ENCODE measurements around the gene CTSG. TPM values are rescaled to one million over a fixed set of nuclear protein-coding genes. Genes with fewer than 3 reads are reported as not detected.
"Not testable (repeated sequence)": the region's sequence is repeated elsewhere in the genome, so short reads cannot be mapped to it uniquely, and the experiment has no call there.

The CTSG gene
- total RNA-seq, 4 donors from 2014 or later = 0.82 TPM; not detected in 3

GRCh38 chr14:24535737-24536136, 40.3 kb downstream of the CTSG start:
- no peak for DNase-seq
- Histone ChIP-seq H3K27me3 (no peaks in the 10 kb centered on the region), H3K27ac (no peak overlapping the region), H3K4me1 (no peaks in the 10 kb centered on the region), H3K36me3 (no peaks in the 10 kb centered on the region), H3K4me3 (no peak overlapping the region), H3K9me3 (no peaks in the 10 kb centered on the region)
- intact Hi-C loops (cut with DNase I; ENCODE audit: low total_unique reads) = no loop called here
- no peak for TF ChIP-seq EP300 (IDR thresholded peaks at IDR 0.05; ENCODE audit: low read depth)
- in situ Hi-C loops (cut with MboI; ENCODE audit: low pct_ligation_motif_present in 1 of 4, low pct_unique_long_range_greater_than_20kb in 1 of 4, low sequenced_read_pairs in 3 of 4) = no loop called here
- 57 to 67% methylated on average over 1 of the region's 1 CpG for WGBS, 2 donors (ENCODE audit: low coverage in 1 of 2)

DNA sequence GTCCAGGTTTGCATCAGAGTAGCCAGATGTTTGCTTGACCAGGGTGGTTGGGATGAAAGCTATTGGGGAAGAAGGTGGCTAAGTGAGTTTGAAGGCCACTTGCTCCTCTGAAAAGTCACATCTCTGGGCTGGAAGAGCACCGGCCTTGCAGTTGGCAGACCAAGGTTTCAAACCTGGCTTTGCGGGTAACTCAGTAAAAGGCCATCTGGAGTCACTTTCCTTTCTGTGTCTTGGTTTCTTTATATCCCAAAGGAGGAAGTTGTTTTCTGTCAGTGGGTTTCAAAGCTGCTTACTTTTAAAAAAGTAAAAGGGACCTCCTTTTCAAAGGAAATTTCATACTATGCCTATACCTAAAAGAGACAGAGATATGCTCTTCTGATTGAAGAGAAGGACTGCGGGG, 41.8 kb downstream of the CTSG start:
- H3K27me3 ChIP-seq = no peaks in the 10 kb centered on the region
- DNase-seq = no peak
- TF ChIP-seq EP300 (IDR thresholded peaks at IDR 0.05; ENCODE audit: low read depth) (no peak), POLR2AphosphoS5 (IDR thresholded peaks at IDR 0.05) (no peak), POLR2A (IDR thresholded peaks at IDR 0.05) (no peak)
- TF ChIP-seq, protein P1, sequence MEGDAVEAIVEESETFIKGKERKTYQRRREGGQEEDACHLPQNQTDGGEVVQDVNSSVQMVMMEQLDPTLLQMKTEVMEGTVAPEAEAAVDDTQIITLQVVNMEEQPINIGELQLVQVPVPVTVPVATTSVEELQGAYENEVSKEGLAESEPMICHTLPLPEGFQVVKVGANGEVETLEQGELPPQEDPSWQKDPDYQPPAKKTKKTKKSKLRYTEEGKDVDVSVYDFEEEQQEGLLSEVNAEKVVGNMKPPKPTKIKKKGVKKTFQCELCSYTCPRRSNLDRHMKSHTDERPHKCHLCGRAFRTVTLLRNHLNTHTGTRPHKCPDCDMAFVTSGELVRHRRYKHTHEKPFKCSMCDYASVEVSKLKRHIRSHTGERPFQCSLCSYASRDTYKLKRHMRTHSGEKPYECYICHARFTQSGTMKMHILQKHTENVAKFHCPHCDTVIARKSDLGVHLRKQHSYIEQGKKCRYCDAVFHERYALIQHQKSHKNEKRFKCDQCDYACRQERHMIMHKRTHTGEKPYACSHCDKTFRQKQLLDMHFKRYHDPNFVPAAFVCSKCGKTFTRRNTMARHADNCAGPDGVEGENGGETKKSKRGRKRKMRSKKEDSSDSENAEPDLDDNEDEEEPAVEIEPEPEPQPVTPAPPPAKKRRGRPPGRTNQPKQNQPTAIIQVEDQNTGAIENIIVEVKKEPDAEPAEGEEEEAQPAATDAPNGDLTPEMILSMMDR (IDR thresholded peaks at IDR 0.05) = no peak
- in situ Hi-C loops (cut with MboI; ENCODE audit: low pct_ligation_motif_present in 1 of 4, low pct_unique_long_range_greater_than_20kb in 1 of 4, low sequenced_read_pairs in 3 of 4) = no loop called here
- no peak overlapping the region for H3K27ac ChIP-seq
- intact Hi-C loops (cut with DNase I; ENCODE audit: low total_unique reads) = no loop called here
- H3K9me3 ChIP-seq = no peaks in the 10 kb centered on the region
- no peaks in the 10 kb centered on the region for H3K36me3 ChIP-seq
- no peak overlapping the region for H3K4me3 ChIP-seq
- H3K4me1 ChIP-seq = no peaks in the 10 kb centered on the region
- WGBS, 2 donors (ENCODE audit: low coverage in 1 of 2) = 48 to 65% methylated on average over 3 of the region's 3 CpGs

DNA sequence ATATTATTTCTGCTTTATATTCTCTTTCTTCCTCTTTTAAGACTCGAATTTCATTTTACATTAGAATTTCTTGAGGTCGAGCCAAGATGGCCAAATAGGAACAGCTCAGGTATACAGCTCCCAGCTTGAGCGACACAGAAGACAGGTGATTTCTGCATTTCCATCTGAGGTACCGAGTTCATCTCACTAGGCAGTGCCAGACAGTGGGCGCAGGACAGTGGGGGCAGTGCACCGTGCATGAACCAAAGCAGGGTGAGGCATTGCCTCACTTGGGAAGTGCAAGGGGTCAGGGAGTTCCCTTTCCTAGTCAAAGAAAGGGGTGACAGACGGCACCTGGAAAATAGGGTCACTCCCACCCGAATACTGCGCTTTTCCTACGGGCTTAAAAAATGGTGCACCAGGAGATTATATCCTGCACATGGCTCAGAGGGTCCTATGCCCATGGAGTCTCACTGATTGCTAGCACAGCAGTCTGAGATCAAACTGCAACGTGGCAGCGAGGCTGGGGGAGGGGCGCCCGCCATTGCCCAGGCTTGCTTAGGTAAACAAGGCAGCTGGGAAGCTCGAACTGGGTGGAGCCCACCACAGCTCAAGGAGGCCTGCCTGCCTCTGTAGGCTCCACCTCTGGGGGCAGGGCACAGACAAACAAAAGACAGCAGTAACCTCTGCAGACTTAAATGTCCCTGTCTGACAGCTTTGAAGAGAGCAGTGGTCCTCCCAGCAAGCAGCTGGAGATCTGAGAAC, 50.0 kb downstream of the CTSG start:
- H3K4me1 ChIP-seq; H3K27me3 ChIP-seq; H3K36me3 ChIP-seq; DNase-seq; H3K9me3 ChIP-seq; H3K27ac ChIP-seq; in situ Hi-C loops (cut with MboI; ENCODE audit: low pct_ligation_motif_present in 1 of 4, low pct_unique_long_range_greater_than_20kb in 1 of 4, low sequenced_read_pairs in 3 of 4); intact Hi-C loops (cut with DNase I; ENCODE audit: low total_unique reads); H3K4me3 ChIP-seq: not testable (repeated sequence)
- WGBS, 2 donors (ENCODE audit: low coverage in 1 of 2) = 74 to 76% methylated on average over 6 to 15 of the region's 15 CpGs

Other genes with a start within 250 kb of the CTSG start
- gene ADCY4, start 241.2 kb downstream of the CTSG start, total RNA-seq = 10 to 100 TPM in 3 of 4 donors, 1 to 10 TPM in 1; 7.9 to 74.8 (median 21.3) TPM
- 100 to 1,000 TPM in 1 of 4 donors, 10 to 100 TPM in 3; 19.3 to 156 (median 53.6) TPM for gene RIPK3, start 236.3 kb downstream of the CTSG start, total RNA-seq
- gene NFATC4, start 208.1 kb downstream of the CTSG start, total RNA-seq = 10 to 100 TPM; 13.4 to 58.0 (median 20.9) TPM
- 10 to 100 TPM in 1 of 4 donors, 1 to 10 TPM in 3; 2.6 to 11.4 (median 9.0) TPM for gene NYNRIN, start 177.2 kb downstream of the CTSG start, total RNA-seq
- 1 to 10 TPM in 3 of 4 donors, under 1 TPM in 1; 0.79 to 9.7 (median 1.6) TPM for gene CBLN3, start 146.6 kb downstream of the CTSG start, total RNA-seq
- gene KHNYN, start 146.3 kb downstream of the CTSG start, total RNA-seq = 100 to 1,000 TPM in 2 of 4 donors, 10 to 100 TPM in 2; 65.7 to 129 (median 101) TPM
- gene SDR39U1, start 133.5 kb downstream of the CTSG start, total RNA-seq = 100 to 1,000 TPM in 1 of 4 donors, 10 to 100 TPM in 3; 18.3 to 202 (median 39.3) TPM
- not detected for gene CMA1, start 68.0 kb downstream of the CTSG start, total RNA-seq
- 1 to 10 TPM in 2 of 4 donors, not detected in 2; 1.9 to 4.0 TPM for gene GZMH, start 33.4 kb upstream of the CTSG start, total RNA-seq
- gene GZMB, start 57.9 kb upstream of the CTSG start, total RNA-seq = 1 to 10 TPM in 2 of 4 donors, not detected in 2; 2.5 to 2.6 TPM

All from transverse colon (tissue), 4 donors.